GM23248 (cell line): Measurements from ENCODE around the gene BCORL1. TPM values are rescaled to one million over a fixed set of nuclear protein-coding genes. Genes with fewer than 3 reads are reported as not detected.

ENCODE experiments used
- DNase-seq: peaks from one replicate; pipeline ENCODE4 v3.0.0-alpha.2; 2015
- H2AFZ ChIP-seq: fragments of 200-600 bp; sonication (generic); 2 replicates; pipeline ENCODE4 v1.6.1; 2016; ENCODE audit warnings: antibody characterized with exemption
- H3F3A ChIP-seq: fragments of 200-600 bp; sonication (generic); 2 replicates; pipeline ENCODE4 v1.6.1; 2016; ENCODE audit warnings: mild to moderate bottlenecking, antibody characterized with exemption, mixed run types; ENCODE audit not compliant: insufficient read depth
- H3K27ac ChIP-seq: fragments of 200-600 bp; sonication (generic); 2 replicates; pipeline ENCODE4 v1.5.1; 2016; ENCODE audit warnings: mild to moderate bottlenecking
- H3K27me3 ChIP-seq: fragments of 200-600 bp; sonication (generic); replicated peaks from 2 replicates; pipeline ENCODE4 v1.6.1; 2016; ENCODE audit warnings: mild to moderate bottlenecking; ENCODE audit not compliant: insufficient read depth
- H3K36me3 ChIP-seq: fragments of 200-600 bp; sonication (generic); 2 replicates; pipeline ENCODE4 v1.6.1; 2016; ENCODE audit warnings: low read depth, mild to moderate bottlenecking
- H3K4me1 ChIP-seq: fragments of 200-600 bp; sonication (generic); 2 replicates; pipeline ENCODE4 v1.6.1; 2016; ENCODE audit warnings: mild to moderate bottlenecking; ENCODE audit not compliant: insufficient read depth
- H3K4me2 ChIP-seq: fragments of 200-600 bp; sonication (generic); one replicate; pipeline ENCODE4 v1.6.1; 2016; ENCODE audit warnings: mild to moderate bottlenecking; ENCODE audit not compliant: unreplicated experiment
- H3K4me3 ChIP-seq: fragments of 200-600 bp; sonication (generic); 2 replicates; pipeline ENCODE4 v1.5.1; 2016; ENCODE audit warnings: mild to moderate bottlenecking
- H3K79me2 ChIP-seq: fragments of 200-600 bp; sonication (generic); 2 replicates; pipeline ENCODE4 v1.6.1; 2016; ENCODE audit warnings: mild to moderate bottlenecking; ENCODE audit not compliant: insufficient read depth
- H3K9ac ChIP-seq: fragments of 200-600 bp; sonication (generic); 2 replicates; pipeline ENCODE4 v1.6.1; 2016; ENCODE audit warnings: mild to moderate bottlenecking
- H3K9me2 ChIP-seq: fragments of 200-600 bp; sonication (generic); 2 replicates; pipeline ENCODE4 v1.6.1; 2016; ENCODE audit warnings: mixed run types, mild to moderate bottlenecking, moderate library complexity; ENCODE audit not compliant: insufficient read depth
- H3K9me3 ChIP-seq: fragments of 200-600 bp; sonication (generic); one replicate; pipeline ENCODE4 v1.6.1; 2017; ENCODE audit warnings: low read depth
- H4K20me1 ChIP-seq: fragments of 200-600 bp; sonication (generic); 2 replicates; pipeline ENCODE4 v1.6.0; 2016; ENCODE audit not compliant: insufficient read depth
- EZH2 ChIP-seq: fragments of 200-600 bp; sonication (generic); IDR thresholded peaks from 2 replicates; pipeline ENCODE4 v1.6.1; 2018; ENCODE audit warnings: antibody characterized with exemption, mild to moderate bottlenecking; ENCODE audit not compliant: insufficient read depth, poor library complexity, severe bottlenecking
- EZH2phosphoT487 ChIP-seq: fragments of 200-600 bp; sonication (generic); IDR thresholded peaks from 2 replicates; pipeline ENCODE4 v1.6.1; 2018; ENCODE audit warnings: antibody characterized with exemption, moderate library complexity, mild to moderate bottlenecking, low read depth; ENCODE audit not compliant: insufficient read depth
- WGBS, 2 experiments: methylation state at CpG; one replicate each; pipeline ENCODE4 v1.1.6; 2015 to 2017; ENCODE audit warnings: low lambda C conversion rate in 2 of 2, low coverage in 1 of 2; ENCODE audit errors: missing lambda C conversion rate in 2 of 2; 5-methylcytosine and 5-hydroxymethylcytosine counted together
- in situ Hi-C: fragments of 300-500 bp; cut with MboI; formaldehyde crosslinking; loops from 2 replicates; pipeline ENCODE4 v1.15.0; 2020
- polyA plus RNA-seq: library from polyadenylated mRNA; unstranded; fragments of >200 nt; fragmentation: Nextera tagmentation; extraction: Ambion mirVana; gene quantifications from 2 replicates; pipeline ENCODE4 v1.2.1, GENCODE V29; 2016
- total RNA-seq: library from RNA; depleted of rRNA; stranded (reverse); fragments of >200 nt; shearing (Covaris generic); gene quantifications from 2 replicates; pipeline ENCODE4 v1.2.3, GENCODE V29; 2014

BCORL1 gene
- total and polyA plus RNA-seq, 2 experiments from 2014 or later = 1.7 to 4.4 TPM

- no peak overlapping the region for H2AFZ ChIP-seq
- no peak overlapping the region for H3K4me2 ChIP-seq
- H3K27ac ChIP-seq = no peak overlapping the region
- no peak overlapping the region for H3K4me3 ChIP-seq
- no peaks in the 10 kb centered on the region for H3K27me3 ChIP-seq
- H3K79me2 ChIP-seq = no peaks in the 10 kb centered on the region
- H3K9ac ChIP-seq = no peak overlapping the region
- H3K9me2 ChIP-seq = no peaks in the 10 kb centered on the region
- in situ Hi-C loops = loop anchor here (10.0 kb wide), 2 partner anchors 134 to 454 kb away; no protein-coding TSS in a partner anchor
- WGBS, 2 experiments = 65 to 70% methylated on average over 7 of the region's 7 CpGs
- TF ChIP-seq EZH2 = no peak
- no peak for TF ChIP-seq EZH2phosphoT487
- H3K4me1 ChIP-seq = peaks cover 8% of the 10 kb centered on the region; the same call in 1 of the 2 replicates
- peaks cover 9% of the 10 kb centered on the region; the same call in 1 of the 2 replicates for H3F3A ChIP-seq
- H4K20me1 ChIP-seq = no peaks in the 10 kb centered on the region
- DNase-seq = no peak
- H3K36me3 ChIP-seq = no peaks in the 10 kb centered on the region
- no peaks in the 10 kb centered on the region for H3K9me3 ChIP-seq
Measured at GRCh38 chrX:130058652-130059051, 76.2 kb downstream of the BCORL1 start.

- Histone ChIP-seq H3K4me3 (peak overlapping the region; percentile 77), H3K36me3 (no peaks in the 10 kb centered on the region), H2AFZ (peak overlapping the region; percentile 91), H3K27me3 (no peaks in the 10 kb centered on the region), H3K79me2 (no peaks in the 10 kb centered on the region), H3K9me2 (no peaks in the 10 kb centered on the region), H3K9ac (peak overlapping the region; percentile 86), H3K4me1 (0 out of 2 replicates have a peak, but pooled peaks cover under 1% of the 10 kb centered on the region), H3K27ac (peak overlapping the region; percentile 33), H3F3A (no peaks in the 10 kb centered on the region), H3K9me3 (no peaks in the 10 kb centered on the region), H3K4me2 (peak overlapping the region; percentile 57), H4K20me1 (no peaks in the 10 kb centered on the region)
- 1 to 2% methylated on average over 9 to 39 of the region's 87 CpGs for WGBS, 2 experiments
- peak; percentile 79 for DNase-seq
- TF ChIP-seq EZH2 (no peak), EZH2phosphoT487 (no peak)
- in situ Hi-C loops = no loop called here
Measured at GRCh38 chrX:130060122-130061069, 78.0 kb downstream of the BCORL1 start.

- TF ChIP-seq EZH2phosphoT487 = no peak
- TF ChIP-seq EZH2 = no peak
- Histone ChIP-seq H3F3A (no peaks in the 10 kb centered on the region), H3K36me3 (no peaks in the 10 kb centered on the region), H3K27me3 (no peaks in the 10 kb centered on the region), H3K4me1 (no peaks in the 10 kb centered on the region), H3K27ac (no peak overlapping the region), H3K79me2 (no peaks in the 10 kb centered on the region), H3K4me2 (no peak overlapping the region), H3K9me3 (no peaks in the 10 kb centered on the region), H3K4me3 (no peak overlapping the region), H3K9ac (no peak overlapping the region), H2AFZ (no peak overlapping the region), H3K9me2 (no peaks in the 10 kb centered on the region), H4K20me1 (no peaks in the 10 kb centered on the region)
- 88 to 93% methylated on average over 12 to 15 of the region's 15 CpGs for WGBS, 2 experiments
- in situ Hi-C loops = no loop called here
- no peak for DNase-seq
Measured at GRCh38 chrX:130066975-130067615, 84.7 kb downstream of the BCORL1 start.

GRCh38 chrX:130071611-130072344 is 89.3 kb downstream of the BCORL1 start:
- H3F3A ChIP-seq = no peaks in the 10 kb centered on the region
- no peak overlapping the region for H3K27ac ChIP-seq
- H3K79me2 ChIP-seq = no peaks in the 10 kb centered on the region
- no peaks in the 10 kb centered on the region for H3K4me1 ChIP-seq
- no peak overlapping the region for H3K4me3 ChIP-seq
- H3K27me3 ChIP-seq = no peaks in the 10 kb centered on the region
- H3K9ac ChIP-seq = no peak overlapping the region
- H3K9me3 ChIP-seq = no peaks in the 10 kb centered on the region
- no peak overlapping the region for H3K4me2 ChIP-seq
- DNase-seq = no peak
- TF ChIP-seq EZH2phosphoT487 (no peak), EZH2 (no peak)
- WGBS, 2 experiments = 88 to 97% methylated on average over 9 to 18 of the region's 18 CpGs
- no peak overlapping the region for H2AFZ ChIP-seq
- in situ Hi-C loops = loop anchor here (10.0 kb wide), 1 partner anchor 123 kb away; no protein-coding TSS in a partner anchor
- no peaks in the 10 kb centered on the region for H3K36me3 ChIP-seq
- no peaks in the 10 kb centered on the region for H3K9me2 ChIP-seq
- no peaks in the 10 kb centered on the region for H4K20me1 ChIP-seq
